ENCODE measurements around the gene TLE3.
A peak's percentile ranks its signal among the peaks of the same experiment; 100 is the strongest.

Gene TLE3

DNA sequence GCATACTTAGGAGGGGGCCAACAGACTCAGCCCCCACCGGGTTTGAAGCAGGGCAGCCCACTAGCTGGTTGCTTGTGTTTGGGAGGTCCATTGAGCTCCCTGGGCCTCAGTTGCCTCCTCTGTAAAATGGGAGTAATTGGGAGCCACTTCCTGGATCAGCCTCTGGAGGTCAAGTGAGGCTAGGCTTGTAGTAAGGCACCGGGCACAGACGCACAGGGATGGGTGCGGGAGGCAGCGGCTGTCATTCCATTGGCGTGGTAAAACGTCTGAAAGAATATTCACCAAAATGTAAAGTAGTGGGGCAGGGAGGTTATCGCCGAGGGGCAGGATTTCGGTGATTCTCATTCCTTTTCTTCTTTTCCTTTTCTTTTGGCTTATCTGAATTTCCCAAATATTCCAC is 64.6 kb downstream of the TLE3 start:
- no peak for DNase-seq (ENCODE audit: low read depth in 4 of 4, low spot score in 1 of 4)

DNA sequence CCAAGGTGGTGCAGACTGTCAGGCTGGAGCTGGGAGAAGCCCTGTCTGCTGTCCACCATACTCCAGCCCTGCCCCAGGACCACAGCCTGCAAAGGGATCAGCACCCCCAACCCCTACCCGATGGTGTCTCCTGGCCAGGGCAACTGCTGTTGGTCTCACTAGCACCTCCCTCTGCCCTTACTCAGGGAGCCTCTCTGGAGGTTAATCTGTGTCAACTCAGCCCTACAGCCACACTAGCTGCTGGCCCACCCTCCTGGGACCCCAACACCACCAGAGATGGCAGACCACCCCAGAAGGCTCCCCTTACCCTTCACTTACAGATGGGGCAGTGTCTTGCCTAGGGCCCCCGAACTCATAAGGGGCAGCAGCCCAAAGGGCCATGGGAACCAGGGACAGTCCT is 65.2 kb downstream of the TLE3 start:
- DNase-seq (ENCODE audit: low read depth in 4 of 4, low spot score in 1 of 4) = no peak

DNA sequence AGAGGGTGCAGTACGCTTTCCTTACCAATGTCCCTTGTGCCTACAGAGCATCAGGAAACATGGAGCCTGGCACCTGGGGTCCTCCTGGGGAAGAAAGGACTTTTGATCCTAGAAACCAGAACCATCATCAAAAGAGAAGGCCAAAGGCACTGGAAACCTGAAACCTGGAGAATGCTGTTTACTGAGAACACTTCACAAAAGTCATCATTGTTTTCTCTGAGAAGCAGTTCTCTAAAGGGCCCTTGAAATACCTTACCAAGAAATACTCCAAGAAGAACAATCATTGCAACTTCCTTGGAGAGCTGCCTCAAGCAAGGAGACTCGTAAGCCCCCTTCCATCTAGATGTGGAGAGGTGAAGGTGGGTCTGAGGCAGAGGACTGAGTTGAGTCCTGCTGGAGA is 66.0 kb downstream of the TLE3 start:
- DNase-seq (ENCODE audit: low read depth in 4 of 4, low spot score in 1 of 4) = no peak

DNA sequence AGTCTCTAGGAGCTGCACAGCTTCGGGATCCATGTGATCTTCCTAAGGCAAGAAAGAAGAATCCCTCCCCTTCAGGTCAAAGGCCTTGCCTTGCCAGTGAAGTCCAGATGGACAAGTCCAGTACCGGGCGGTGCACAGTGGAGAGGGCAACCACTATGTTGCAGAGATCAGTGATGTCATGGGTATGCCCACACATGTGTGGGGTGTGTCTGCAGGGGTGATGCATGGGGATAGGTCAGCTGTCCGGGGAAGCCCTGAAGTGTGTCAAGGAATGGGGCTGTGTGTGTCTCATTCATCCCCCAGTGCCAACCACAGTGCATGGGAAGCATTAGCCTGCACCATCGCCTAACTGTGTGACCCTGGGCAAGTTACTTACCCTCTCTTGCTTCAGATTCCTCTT is 66.5 kb downstream of the TLE3 start:
- DNase-seq (ENCODE audit: low read depth in 4 of 4, low spot score in 1 of 4) = no peak

DNA sequence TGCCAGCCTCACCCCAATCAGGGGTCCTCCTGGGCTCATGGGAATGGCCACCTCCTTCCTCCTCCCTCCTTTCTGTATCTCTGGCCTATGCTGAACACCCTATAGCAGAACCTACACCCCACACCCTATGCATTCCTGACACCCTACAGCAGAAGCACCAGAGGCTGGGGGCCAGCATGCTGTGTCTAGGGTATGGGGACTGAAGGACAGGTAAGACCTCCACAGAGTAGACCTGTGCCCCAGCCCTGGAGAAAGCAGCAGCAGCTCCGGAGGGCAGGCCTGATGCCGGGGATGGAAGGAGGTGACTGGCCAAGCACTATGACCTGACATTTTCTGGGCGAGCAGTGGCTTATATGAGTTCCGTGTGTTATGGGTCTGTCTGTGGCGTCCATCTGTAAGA is 66.9 kb downstream of the TLE3 start:
- no peak for DNase-seq (ENCODE audit: low read depth in 4 of 4, low spot score in 1 of 4)

DNA sequence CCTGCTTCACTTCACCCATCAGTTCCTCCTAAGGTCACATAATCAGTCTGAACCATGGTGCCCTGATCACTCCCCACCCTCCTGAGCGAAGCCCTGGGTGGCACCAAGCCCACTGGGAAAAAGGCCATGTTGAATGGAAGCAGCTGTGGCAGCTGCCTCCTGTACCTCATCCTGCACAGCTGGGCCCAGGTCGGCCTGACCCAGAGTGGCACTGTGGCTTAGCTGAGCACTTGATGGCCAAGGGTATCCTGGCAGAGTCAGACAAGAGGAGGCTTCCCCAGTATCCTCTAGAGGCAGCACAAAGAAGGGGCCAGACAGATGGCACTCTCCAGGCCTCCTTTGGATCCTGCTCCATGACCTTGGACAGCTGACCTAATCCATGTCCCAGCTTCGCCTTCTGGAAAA is 68.4 kb downstream of the TLE3 start:
- DNase-seq (ENCODE audit: low read depth in 4 of 4, low spot score in 1 of 4) = no peak

DNA sequence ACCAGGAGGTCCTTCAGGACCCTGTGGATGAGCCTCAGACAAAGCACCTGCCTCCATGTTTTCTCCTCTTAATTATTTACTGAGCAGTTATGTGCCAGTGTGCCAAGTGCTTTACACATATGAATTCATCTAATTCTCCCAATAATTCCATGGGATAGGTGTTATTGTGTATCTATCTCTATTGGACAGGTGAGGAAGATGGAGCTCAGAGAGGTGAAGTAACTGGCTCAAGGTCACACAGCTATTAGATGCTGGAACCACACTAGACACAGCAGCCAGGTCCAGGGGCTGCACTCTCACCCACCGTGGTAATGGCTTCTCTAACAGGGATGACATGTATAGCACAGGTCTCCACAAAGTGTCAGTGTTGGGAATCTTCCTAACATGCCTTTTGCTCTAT is 70.2 kb downstream of the TLE3 start:
- DNase-seq (ENCODE audit: low read depth in 4 of 4, low spot score in 1 of 4) = no peak

DNA sequence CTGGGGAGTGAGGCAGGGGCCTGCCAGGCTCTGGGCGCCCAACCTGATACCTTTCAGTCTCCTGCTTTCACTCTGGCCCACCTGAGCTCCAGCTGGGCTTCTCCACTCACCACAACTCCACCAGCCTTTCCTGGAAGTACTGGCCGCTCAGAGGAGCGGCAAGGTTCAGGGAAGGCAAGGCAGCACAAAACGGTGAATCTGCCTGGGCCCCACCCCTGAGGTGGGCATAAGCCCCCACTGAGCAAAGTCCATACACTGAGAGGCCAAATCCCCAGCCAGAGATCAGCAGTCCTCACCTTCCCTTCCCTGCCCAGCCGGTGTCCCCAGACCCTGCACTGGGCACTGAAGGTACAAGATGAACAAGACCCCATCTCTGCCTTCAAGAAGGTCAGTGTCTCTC is 70.7 kb downstream of the TLE3 start:
- DNase-seq (ENCODE audit: low read depth in 4 of 4, low spot score in 1 of 4) = no peak

DNA sequence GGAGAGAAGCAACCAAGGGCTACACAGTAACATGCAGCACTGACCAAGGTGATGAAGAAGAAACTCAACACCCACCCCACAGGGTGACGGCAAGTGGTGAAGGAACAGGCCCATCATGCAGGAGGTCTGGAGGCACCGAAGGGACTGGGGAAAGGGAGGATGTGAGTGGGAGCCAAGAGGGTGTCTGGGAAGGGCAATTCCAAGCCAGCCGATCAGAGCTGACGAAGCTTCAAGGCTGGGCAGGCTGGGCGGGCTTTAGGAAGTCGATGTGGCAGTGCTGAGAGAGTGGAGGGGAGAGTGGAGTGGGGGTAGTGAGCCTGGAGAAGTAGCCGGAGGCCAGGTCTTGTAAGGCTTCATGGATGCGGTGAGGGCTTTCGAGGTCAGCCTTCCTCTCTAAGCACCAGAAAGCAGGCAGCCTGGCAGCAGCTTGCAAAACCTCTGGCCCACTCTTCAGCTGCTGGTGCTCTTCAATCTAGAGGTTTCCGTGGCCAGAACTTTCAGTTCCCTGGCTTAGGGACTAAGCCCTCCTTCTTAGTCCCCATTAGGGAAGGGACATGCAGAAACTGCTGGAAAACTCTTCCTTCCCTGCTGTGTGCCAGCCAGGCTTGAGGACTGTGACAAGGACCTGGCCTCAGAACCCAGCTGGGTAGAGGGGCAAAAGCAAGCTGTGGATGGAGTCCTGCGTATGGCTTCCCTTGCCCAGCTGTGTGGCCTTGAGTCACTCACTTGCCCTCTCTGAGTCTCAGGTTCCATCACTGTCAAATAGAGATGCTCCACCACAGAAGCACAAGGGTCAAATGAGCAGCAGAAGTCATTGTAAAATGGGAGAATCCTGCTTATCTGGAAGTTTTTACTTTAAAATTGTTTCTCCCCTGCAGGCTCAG is 72.1 kb downstream of the TLE3 start:
- no peak for DNase-seq (ENCODE audit: low read depth in 4 of 4, low spot score in 1 of 4)

DNA sequence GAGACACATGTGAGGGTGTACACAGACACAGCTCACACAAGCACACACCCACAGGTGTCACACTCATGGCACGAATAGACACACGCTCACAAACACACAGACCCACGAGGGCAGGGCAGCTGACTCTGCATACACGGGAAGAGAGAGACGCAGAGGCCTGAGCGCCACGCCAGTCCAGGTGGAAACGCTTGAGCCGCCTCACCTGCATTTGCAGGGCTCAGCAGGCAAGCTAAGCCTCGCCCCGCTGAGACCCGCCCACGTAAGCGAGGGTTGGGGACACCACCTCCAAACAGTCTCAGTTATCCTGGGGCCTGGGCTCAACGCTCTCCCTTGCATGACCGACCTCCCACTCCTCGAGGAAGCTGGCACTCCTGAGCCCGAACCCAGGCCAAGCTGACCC is 73.2 kb downstream of the TLE3 start:
- no peak for DNase-seq (ENCODE audit: low read depth in 4 of 4, low spot score in 1 of 4)

DNA sequence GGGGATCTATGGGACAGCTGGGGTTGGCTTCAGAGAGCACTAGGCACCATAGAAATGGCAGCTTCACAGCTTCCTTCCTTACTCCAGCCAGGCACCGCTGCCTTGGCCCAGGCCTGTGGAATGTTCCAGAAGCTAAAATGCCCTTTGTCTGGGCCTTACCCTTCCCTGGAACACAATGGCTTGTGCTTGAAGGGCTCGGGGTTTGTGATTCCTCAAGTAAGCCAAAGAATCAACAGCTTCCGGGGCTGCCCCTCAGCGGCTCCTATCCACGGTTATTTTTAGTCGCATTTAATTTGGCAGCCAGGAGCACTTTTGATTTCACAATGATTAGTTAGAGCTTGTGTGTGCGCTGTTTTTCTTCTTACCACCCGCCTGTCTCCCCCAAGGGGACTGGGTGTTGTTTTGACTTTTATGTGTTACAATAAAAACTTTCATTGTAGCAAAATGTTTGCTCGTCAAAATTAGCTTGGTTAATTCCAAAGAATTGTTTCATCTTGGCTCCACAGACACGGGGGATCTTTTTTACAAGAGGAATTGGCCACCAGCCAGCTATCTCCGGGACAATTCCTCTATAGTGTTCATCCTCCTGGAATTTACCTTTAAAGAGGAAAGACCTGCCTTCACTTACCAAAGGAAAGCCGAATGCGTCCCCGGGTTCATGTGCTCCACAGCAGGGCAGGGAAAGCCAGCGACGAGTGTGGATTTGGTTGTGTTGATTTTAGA is 73.8 kb downstream of the TLE3 start:
- DNase-seq (ENCODE audit: low read depth in 4 of 4, low spot score in 1 of 4) = no peak

DNA sequence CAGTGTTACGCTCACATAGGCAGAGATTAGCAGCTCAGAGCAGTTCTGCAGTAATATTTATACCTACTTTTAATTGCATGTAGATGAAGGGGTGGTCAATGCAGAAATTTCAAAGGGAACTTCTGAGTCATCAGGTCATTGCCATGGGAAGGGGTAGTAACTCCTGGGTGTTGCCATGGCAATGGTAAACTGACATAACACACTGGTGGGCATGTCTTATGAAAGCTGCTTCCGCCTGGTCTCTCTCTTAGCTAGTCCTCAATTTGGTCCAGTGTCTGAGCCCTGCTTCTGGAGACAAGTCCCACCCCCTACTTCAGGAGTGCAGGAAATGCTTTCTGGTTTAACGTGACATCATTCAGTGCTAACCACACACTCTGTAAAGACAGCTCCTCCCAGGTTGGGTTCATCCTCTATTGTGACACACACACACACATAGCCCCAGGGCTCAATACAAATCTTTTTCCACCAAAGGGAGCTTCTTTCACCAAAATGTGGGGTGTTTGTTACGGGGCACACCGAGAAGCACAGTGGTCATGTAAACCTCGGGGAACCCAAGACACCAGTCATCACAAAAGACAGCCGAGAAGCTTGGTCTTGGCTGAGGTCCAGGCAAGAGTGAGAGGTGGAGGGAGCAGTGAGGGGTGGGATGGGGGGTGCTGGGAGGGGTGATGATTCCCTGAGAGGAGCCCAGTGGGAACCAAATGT is 74.5 kb downstream of the TLE3 start:
- peak in 2 of 4 experiments; percentile 3 to 7 for DNase-seq (ENCODE audit: low read depth in 4 of 4, low spot score in 1 of 4)

DNA sequence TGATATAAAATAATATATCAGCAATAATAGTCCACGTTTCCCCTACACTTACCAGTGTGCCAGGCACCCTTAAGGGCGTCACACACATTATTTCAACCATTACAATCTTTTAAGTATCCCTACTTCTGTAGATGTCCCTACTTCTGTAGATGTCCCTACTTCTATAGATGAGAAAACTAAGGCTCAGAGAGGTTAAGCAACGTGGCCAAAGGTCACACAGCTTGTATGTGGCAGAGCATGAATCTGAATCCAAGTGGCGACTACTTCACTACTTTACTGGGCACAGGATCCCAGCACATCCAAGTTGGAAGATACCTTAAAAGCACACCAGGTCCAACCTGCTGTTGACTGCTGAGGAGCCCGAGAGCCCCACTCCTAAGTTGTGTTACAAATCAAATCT is 77.5 kb downstream of the TLE3 start:
- no peak for DNase-seq (ENCODE audit: low read depth in 4 of 4, low spot score in 1 of 4)

DNA sequence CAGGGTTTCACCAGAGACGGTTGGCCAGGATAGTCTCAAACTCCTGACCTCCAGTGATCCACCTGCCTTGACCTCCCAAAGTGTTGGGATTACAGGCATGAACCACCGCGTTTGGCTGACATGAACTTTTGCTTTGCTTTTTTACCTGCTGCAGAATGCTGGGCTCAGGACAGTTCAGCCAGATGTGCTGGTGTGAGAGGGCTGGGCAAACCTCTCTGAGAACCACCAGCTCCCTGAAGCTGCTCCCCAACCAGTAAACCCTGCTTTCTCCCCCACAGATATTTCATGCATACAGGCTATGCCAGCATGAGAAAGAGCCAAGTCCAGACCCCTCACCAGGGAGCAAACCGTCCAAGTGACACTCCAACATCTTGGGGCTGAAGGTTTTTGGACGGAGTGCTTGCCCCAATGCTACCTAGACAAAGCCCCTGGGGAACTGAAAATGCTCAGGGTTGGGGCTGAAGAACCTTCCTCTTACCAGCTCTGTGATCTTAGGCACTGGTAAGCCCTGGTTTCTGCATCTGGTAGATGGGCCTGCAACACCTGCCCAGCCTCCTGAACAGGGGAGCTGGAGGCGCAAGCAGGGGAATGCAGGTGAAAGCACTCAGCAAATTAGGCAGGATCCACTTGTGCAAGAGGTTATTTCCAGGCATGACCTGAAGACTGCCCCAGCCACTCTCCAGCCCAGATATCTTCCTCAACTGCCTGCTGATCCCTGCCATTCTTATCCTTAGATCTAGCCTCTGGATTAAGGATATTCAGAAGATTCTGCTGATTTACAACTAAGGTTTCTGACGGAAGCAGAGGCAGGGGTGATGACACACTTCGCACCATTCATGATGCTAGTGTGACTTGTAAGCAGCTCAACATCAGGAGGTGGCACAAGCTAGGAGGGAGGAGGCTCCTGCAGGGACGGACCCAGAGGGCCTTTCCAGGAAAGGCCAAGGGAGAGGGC is 78.8 kb downstream of the TLE3 start:
- DNase-seq (ENCODE audit: low read depth in 4 of 4, low spot score in 1 of 4) = no peak

DNA sequence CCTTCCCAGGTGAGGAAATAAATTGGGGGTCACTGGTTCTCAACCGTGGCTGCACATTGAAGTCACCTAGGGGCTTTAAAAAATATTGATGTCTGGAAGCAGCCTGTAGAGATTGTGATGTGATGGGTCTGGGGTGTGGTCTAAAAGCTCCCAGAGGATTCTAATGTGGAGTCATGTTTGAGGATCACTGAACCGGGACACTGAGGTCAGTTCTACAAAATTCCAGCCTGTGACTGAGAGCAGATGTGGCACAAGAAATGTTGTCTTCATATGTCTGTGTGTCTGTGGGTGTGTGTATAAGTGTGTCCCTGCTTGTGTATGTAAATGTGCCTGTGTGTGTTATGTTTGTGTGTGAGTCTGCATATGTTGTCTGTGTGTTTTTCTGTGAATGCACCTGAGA is 79.9 kb downstream of the TLE3 start:
- no peak for DNase-seq (ENCODE audit: low read depth in 4 of 4, low spot score in 1 of 4)

DNA sequence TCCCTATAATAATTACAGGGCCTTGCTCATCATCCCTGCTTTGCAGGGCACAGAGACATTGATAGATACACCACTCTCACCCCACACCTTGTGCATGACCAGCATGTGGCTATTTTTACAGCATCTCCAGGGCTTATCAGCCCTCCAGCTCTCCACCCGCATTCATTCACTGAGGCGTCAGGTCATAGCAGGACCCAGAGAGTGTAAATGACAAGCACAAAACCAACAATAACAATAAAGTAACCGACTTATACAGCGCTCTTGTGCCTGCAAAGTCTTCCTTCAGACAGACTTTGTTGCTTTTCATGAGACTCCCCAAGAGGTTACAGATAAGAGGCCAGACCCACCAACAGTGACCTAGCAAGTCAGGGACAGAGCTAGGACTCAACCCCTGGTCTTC is 80.7 kb downstream of the TLE3 start:
- DNase-seq (ENCODE audit: low read depth in 4 of 4, low spot score in 1 of 4) = no peak

DNA sequence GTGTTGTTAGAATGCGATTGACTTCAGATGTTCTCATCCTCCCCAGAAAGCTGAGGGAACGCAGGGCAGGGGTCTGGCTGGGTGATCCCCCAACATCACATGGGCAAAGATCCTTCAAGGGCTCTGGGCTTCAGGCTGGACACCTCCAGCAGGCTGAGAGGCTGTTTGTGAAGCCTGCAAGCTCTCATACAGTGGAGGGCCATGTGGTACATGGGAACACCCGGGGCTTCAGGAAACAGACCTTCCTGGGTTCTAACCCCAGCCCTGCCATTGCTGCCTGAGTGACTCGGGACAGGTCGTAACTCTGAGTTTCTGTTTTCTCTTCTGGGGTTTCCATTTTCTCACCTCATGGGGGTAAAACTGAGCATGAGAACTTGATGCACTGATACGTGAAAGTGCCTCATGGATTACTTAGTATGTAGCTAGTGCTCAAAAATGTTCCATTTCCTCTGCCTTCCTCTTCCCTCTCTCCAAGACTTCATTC is 81.2 kb downstream of the TLE3 start:
- no peak for DNase-seq (ENCODE audit: low read depth in 4 of 4, low spot score in 1 of 4)

DNA sequence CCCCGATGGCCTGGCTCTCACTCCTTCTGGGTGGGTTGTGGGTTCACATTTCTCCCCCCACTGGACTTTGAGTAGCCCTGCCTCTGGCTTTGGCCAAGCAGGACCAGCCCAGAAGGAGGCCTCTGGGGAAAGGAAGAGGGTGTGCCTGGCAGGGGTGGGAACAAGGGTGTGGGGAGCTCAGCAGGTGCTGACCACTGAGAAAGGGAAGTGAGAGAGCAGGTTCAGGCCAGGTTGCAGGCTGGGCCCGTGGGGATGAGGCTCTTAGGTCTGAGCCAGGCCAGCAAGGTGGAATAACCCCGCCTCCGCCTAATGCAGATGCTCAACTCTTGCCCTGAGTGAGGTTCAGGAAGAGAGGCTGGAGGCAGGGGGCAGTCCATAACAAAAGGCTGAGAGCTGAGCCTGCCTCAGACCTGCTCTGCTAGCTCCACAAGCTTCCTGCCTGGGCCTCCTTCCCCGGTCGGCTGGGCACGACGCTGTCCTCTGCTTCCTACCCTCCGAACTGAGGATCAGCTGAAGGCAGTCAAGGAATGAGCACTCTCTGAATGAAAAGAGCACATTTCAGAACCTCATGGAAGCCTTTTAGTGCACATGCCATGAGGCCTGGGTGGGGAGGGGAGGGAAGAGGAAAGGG is 82.7 kb downstream of the TLE3 start:
- no peak for DNase-seq (ENCODE audit: low read depth in 4 of 4, low spot score in 1 of 4)

DNA sequence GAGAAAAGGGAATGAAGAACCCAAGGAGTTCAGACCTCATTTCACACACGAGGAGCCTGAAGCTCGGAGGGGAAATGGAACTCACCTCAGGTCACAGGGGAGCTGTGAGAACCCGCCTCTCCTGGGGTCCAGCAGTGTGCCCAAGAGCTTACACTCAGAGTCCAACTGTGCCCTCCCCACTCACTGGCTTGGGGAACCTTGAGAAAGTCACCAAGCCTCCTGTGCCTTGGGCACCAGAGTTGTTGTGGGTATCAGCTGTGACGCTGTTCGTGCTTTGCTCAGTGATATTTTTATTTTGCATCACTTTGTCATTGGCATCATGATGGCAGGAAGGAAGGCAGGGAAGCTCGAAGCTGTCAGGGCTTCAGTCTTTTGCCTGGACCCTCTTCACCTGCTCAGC is 83.4 kb downstream of the TLE3 start:
- DNase-seq (ENCODE audit: low read depth in 4 of 4, low spot score in 1 of 4) = no peak

DNA sequence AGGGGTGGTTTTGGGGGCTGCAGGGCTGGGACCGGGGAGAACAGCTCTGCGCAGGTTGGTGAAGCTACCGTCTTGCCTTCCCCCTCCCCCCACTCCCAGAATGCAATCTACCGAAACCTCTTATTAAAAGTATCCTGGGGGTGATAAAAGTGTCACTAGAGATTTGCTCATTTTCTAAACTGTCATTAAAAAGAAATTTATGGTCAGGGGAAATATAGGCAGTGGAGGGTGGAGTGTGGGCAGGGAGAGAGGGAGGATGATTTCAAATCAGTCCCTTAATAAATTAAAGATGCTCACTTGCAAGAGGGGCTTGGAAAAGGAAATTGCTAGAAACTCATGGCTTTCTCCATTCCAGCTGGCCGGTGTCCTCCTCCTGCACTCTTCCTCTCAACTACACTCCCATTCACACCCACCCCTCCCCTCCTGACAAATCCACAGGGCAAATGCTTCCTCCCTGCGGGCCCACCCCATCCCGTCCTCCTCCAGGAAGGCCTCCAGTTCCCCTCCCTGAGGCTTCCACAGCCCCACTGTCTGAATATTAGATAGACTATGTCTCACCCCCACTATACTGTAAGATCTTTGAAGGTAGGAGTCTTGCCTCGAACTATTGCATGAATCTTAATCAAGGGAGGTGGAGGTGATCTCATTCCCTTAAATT is 83.9 kb downstream of the TLE3 start:
- no peak for DNase-seq (ENCODE audit: low read depth in 4 of 4, low spot score in 1 of 4)

All from stimulated activated CD4-positive, alpha-beta T cell treated with anti-CD3 and anti-CD28 coated beads, Interleukin-1b, Interleukin-23, amount 100 ng/mL, for 24 hours (primary cell).